Vagina (tissue), 2 donors: ENCODE results near the gene MROH7. TPM values are rescaled to one million over a fixed set of nuclear protein-coding genes. Genes with fewer than 3 reads are reported as not detected.

ENCODE experiments used
- DNase-seq, 2 donors: peaks; one replicate each; pipeline ENCODE4 v3.0.0-alpha.2; 2017; ENCODE audit errors: extremely low spot score in 2 of 2
- H3K27ac ChIP-seq: fragments of 200-600 bp; sonication (generic); one replicate; pipeline ENCODE4 v1.5.1; 2019
- H3K27me3 ChIP-seq: fragments of 200-600 bp; sonication (generic); one replicate; pipeline ENCODE4 v1.5.1; 2019
- H3K36me3 ChIP-seq, 2 donors: fragments of 200-600 bp; sonication (generic); one replicate each; pipeline ENCODE4 v1.5.1; 2017 to 2019
- H3K4me1 ChIP-seq: fragments of 200-600 bp; sonication (generic); one replicate; pipeline ENCODE4 v1.5.1; 2019
- H3K4me3 ChIP-seq, 2 donors: fragments of 200-600 bp; sonication (generic); 1 replicate in 1 of 2; 2 replicates in 1 of 2; pipeline ENCODE4 v1.5.1; 2016 to 2019
- H3K9me3 ChIP-seq: fragments of 200-600 bp; sonication (generic); one replicate; pipeline ENCODE4 v1.5.1; 2019
- CTCF ChIP-seq, 3 experiments: fragments of 450-650 bp in 2 of 3; fragments of 200-600 bp in 1 of 3; sonication (generic) in 1 of 3; IDR thresholded peaks; one replicate each; pipeline ENCODE4 v1.5.1; 2017 to 2019; ENCODE audit warnings: antibody characterized with exemption in 3 of 3, mild to moderate bottlenecking in 2 of 3, moderate library complexity in 2 of 3
- POLR2A ChIP-seq, 2 donors: fragments of 450-650 bp; IDR thresholded peaks; one replicate each; pipeline ENCODE4 v1.6.1; 2017; ENCODE audit warnings: antibody characterized with exemption in 2 of 2, mild to moderate bottlenecking in 2 of 2, moderate library complexity in 2 of 2
- POLR2AphosphoS5 ChIP-seq, 2 donors: sonication (generic); formaldehyde crosslinking; IDR thresholded peaks; one replicate each; pipeline ENCODE4 v1.9.0; 2017; ENCODE audit warnings: antibody characterized with exemption in 2 of 2, mild to moderate bottlenecking in 2 of 2, low read depth in 1 of 2; ENCODE audit not compliant: insufficient read depth in 1 of 2
- intact Hi-C: fragments of 100-400 bp; cut with DNase I; formaldehyde crosslinking; loops from one replicate; pipeline ENCODE4 v1.15.1; 2023
- total RNA-seq: library from RNA; depleted of rRNA; stranded (reverse); fragments of >200 nt; gene quantifications from one replicate; pipeline ENCODE4 v1.2.3, GENCODE V29; 2016

Gene MROH7
- total RNA-seq, 1 donor from 2014 or later, result 7.4 TPM

GRCh38 chr1:54711536-54711935, 70.0 kb downstream of the MROH7 start:
- Histone ChIP-seq H3K36me3 (no peaks in the 10 kb centered on the region), H3K4me1 (peaks cover 14% of the 10 kb centered on the region), H3K27me3 (no peaks in the 10 kb centered on the region), H3K27ac (no peak overlapping the region), H3K4me3 (no peak overlapping the region), H3K9me3 (no peaks in the 10 kb centered on the region)
- intact Hi-C loops, result no loop called here
- TF ChIP-seq POLR2A (IDR thresholded peaks at IDR 0.05), result no peak
- no peak for TF ChIP-seq CTCF (IDR thresholded peaks at IDR 0.05)
- no peak for TF ChIP-seq POLR2AphosphoS5 (IDR thresholded peaks at IDR 0.05; ENCODE audit: insufficient read depth in 1 of 2, low read depth in 1 of 2)
- no peak for DNase-seq

GRCh38 chr1:54714881-54715492, 73.4 kb downstream of the MROH7 start:
- Histone ChIP-seq H3K4me1 (peaks cover 24% of the 10 kb centered on the region), H3K9me3 (no peaks in the 10 kb centered on the region), H3K27ac (peak overlapping the region; percentile 66), H3K27me3 (no peaks in the 10 kb centered on the region), H3K36me3 (peaks cover 0 to 13% of the 10 kb centered on the region in 2 donors), H3K4me3 (peak overlapping the region; percentile 65 to 82)
- no peak for DNase-seq
- TF ChIP-seq POLR2AphosphoS5 (IDR thresholded peaks at IDR 0.05; ENCODE audit: insufficient read depth in 1 of 2, low read depth in 1 of 2) (no peak), POLR2A (IDR thresholded peaks at IDR 0.05) (no peak), CTCF (IDR thresholded peaks at IDR 0.05) (no peak)
- intact Hi-C loops, result no loop called here

- peaks cover 0 to 18% of the 10 kb centered on the region in 2 donors for H3K36me3 ChIP-seq
- intact Hi-C loops, result no loop called here
- no peak for DNase-seq
- peak within 1 kb of the TSS; percentile 66 for H3K27ac ChIP-seq
- peaks cover 24% of the 10 kb centered on the region for H3K4me1 ChIP-seq
- H3K9me3 ChIP-seq, result no peaks in the 10 kb centered on the region
- H3K27me3 ChIP-seq, result no peaks in the 10 kb centered on the region
- peak within 1 kb of the TSS; percentile 65 to 82 for H3K4me3 ChIP-seq
- TF ChIP-seq POLR2AphosphoS5 (IDR thresholded peaks at IDR 0.05; ENCODE audit: insufficient read depth in 1 of 2, low read depth in 1 of 2), result peak; percentile 70 to 85
- TF ChIP-seq POLR2A (IDR thresholded peaks at IDR 0.05), result peak in 1 of 2 donors; percentile 52
- TF ChIP-seq CTCF (IDR thresholded peaks at IDR 0.05), result no peak
Observed at GRCh38 chr1:54715493-54716298, 74.1 kb downstream of the MROH7 start, which contains the start of gene TTC4. Gene TTC4 (plus strand): TSS chr1:54715861. CDS start chr1:54715909, 48 bp downstream.

GRCh38 chr1:54716299-54717047, 74.9 kb downstream of the MROH7 start:
- peaks cover 0 to 25% of the 10 kb centered on the region in 2 donors for H3K36me3 ChIP-seq
- no peaks in the 10 kb centered on the region for H3K9me3 ChIP-seq
- TF ChIP-seq POLR2A (IDR thresholded peaks at IDR 0.05) (no peak), POLR2AphosphoS5 (IDR thresholded peaks at IDR 0.05; ENCODE audit: insufficient read depth in 1 of 2, low read depth in 1 of 2) (no peak), CTCF (IDR thresholded peaks at IDR 0.05) (no peak)
- peak overlapping the region; percentile 65 to 82 for H3K4me3 ChIP-seq
- H3K27me3 ChIP-seq, result no peaks in the 10 kb centered on the region
- DNase-seq, result no peak
- no peak overlapping the region for H3K27ac ChIP-seq
- peaks cover 24% of the 10 kb centered on the region for H3K4me1 ChIP-seq
- intact Hi-C loops, result no loop called here
